Endothelial cell of hepatic sinusoid (primary cell): ENCODE measurements around the gene GAGE12J.
"Not testable (repeated sequence)": the region's sequence is repeated elsewhere in the genome, so short reads cannot be mapped to it uniquely, and the experiment has no call there.

ENCODE experiments used
- in situ Hi-C: cut with HindIII; loops from 2 replicates; pipeline ENCODE4 v1.10.0; 2017; ENCODE audit warnings: low sequenced_read_pairs

GAGE12J gene

GRCh38 chrX:49309401-49309981, 12.3 kb upstream of the GAGE12J start:
- in situ Hi-C loops = no loop called here

DNA sequence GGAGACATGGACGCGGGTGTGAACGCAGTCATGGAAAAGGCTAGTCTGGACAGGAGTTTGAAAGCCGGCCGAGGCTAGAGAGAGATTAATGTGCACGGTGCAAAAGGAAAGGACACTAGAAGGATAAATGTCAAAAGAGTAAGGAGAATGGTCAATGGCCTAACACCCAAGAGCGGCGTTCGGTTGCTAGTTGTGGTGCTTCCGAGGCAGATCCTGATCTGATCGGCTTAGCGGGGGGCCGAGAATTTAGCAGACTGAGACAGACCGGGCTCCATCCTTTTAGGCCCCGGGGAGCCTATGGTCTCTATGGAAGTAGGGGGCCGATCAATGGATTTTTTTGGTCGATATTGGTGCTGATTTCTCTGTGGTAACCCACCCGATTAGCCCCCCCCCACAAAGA, 11.5 kb upstream of the GAGE12J start:
- in situ Hi-C loops = no loop called here

GRCh38 chrX:49312176-49312575, 9.7 kb upstream of the GAGE12J start:
- in situ Hi-C loops = no loop called here

- in situ Hi-C loops = no loop called here
Observed at GRCh38 chrX:49316085-49316484, 5.8 kb upstream of the GAGE12J start.

DNA sequence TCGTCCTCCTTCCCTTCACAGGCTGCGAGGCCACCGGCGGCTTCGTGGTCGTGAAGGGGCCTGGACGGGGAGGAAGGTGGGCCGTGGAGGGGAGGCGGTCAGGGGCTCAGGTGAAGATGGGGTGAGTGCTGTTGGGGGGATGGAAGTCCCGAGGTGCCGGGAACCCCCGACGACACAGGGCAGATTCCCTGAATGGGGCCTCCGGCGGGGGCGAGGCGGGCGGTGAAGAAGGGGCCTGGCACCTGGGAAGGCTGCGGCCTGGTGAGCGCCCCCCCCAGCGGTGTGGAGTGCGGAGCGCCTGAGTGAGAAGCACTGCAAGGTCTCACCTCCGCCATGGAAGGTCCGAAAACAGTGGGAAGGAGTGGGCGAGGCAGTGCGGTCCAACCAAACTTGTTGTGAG, 429 bp downstream of the GAGE12J start:
- in situ Hi-C loops = not testable (repeated sequence)

- in situ Hi-C loops = not testable (repeated sequence)
Observed at GRCh38 chrX:49323735-49324134, 1.9 kb downstream of the GAGE12J start.

DNA sequence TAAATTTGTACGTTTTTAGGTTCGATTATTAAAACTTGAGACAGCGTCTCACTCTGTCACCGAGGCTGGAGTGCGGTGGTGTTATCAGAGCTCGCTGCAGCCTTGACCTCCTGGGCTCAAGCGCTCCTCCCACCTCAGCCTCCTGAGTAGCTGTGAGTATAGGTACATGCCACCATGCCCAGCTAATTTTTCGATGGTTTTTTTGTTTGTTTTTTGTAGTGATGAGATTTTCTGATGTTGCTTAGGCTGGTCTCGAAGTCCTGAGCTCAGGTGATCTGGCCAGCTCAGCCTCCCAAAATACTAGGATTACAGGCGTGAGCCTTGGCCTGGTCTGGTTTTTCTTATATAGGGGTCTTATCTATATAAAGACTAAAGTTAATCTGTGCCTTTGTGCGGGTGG, 8.6 kb downstream of the GAGE12J start:
- in situ Hi-C loops = not testable (repeated sequence)

DNA sequence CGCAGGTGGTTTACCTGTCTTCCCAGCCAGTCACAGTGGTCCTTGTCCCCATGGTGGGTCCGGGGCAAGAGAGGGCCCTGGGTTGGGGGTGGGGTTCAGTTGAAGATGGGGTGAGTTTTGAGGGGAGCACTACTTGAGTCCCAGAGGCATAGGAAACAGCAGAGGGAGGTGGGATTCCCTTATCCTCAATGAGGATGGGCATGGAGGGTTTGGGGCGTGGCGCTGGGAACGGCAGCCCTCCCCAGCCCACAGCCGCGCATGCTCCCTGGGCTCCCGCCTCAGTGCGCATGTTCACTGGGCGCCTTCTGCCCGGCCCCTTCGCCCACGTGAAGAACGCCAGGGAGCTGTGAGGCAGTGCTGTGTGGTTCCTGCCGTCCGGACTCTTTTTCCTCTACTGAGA, 9.4 kb downstream of the GAGE12J start, which contains the start of gene GAGE13:
Gene GAGE13, plus strand, starts transcription at position 301 of the 400 bp plus-strand sequence. CDS start 1,156 bp downstream, outside the sequence.
- in situ Hi-C loops = not testable (repeated sequence)

DNA sequence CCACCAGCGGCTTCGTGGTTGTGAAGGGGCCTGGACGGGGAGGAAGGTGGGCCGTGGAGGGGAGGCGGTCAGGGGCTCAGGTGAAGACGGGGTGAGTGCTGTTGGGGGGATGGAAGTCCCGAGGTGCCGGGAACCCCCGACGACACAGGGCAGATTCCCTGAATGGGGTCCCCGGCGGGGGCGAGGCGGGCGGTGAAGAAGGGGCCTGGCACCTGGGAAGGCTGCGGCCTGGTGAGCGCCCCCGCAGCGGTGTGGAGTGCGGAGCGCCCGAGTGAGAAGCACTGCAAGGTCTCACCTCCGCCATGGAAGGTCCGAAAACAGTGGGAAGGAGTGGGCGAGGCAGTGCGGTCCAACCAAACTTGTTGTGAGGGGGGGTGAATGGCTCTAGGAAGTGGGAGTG, 10.0 kb downstream of the GAGE12J start:
- in situ Hi-C loops = not testable (repeated sequence)

- in situ Hi-C loops = not testable (repeated sequence)
Observed at GRCh38 chrX:49341449-49341848, 19.6 kb downstream of the GAGE12J start.

GRCh38 chrX:49344496-49345175, 22.8 kb downstream of the GAGE12J start:
- in situ Hi-C loops = not testable (repeated sequence)

DNA sequence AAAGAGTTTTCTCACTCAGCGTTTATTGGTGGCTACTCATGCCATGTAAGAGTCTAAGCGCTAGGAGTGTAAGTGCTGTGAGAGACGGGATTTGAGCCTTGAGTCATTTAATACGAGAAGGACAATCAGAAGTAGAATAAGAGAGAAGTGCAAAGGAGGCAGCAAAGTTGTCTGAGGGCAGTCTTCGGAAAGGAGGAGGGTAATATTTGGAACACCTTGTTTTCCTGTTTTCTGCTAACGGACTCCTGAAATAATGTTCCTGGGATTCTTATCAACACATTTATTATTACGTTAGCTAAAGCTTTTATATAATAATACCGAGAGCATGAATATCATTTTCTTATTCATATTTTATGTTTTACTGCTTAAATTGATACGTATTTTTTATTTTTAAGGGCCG, 23.6 kb downstream of the GAGE12J start:
- in situ Hi-C loops = not testable (repeated sequence)

- in situ Hi-C loops = not testable (repeated sequence)
Observed at GRCh38 chrX:49346150-49346549, 24.3 kb downstream of the GAGE12J start.
